Measurements from ENCODE around the gene RPS6KA5. TPM values are rescaled to one million over a fixed set of nuclear protein-coding genes. Genes with fewer than 3 reads are reported as not detected.
A peak's percentile ranks its signal among the peaks of the same experiment; 100 is the strongest.

Gene RPS6KA5
- total RNA-seq, 1 donor from 2014 or later: 11.3 TPM

GRCh38 chr14:90905531-90905930 is 154.9 kb downstream of the RPS6KA5 start:
- intact Hi-C loops (cut with DNase I): loop anchor here (10.0 kb wide), 1 partner anchor 379 kb away; no protein-coding TSS in a partner anchor
- TF ChIP-seq, protein P1, sequence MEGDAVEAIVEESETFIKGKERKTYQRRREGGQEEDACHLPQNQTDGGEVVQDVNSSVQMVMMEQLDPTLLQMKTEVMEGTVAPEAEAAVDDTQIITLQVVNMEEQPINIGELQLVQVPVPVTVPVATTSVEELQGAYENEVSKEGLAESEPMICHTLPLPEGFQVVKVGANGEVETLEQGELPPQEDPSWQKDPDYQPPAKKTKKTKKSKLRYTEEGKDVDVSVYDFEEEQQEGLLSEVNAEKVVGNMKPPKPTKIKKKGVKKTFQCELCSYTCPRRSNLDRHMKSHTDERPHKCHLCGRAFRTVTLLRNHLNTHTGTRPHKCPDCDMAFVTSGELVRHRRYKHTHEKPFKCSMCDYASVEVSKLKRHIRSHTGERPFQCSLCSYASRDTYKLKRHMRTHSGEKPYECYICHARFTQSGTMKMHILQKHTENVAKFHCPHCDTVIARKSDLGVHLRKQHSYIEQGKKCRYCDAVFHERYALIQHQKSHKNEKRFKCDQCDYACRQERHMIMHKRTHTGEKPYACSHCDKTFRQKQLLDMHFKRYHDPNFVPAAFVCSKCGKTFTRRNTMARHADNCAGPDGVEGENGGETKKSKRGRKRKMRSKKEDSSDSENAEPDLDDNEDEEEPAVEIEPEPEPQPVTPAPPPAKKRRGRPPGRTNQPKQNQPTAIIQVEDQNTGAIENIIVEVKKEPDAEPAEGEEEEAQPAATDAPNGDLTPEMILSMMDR (IDR thresholded peaks at IDR 0.05): no peak
- H3K4me1 ChIP-seq: no peaks in the 10 kb centered on the region
- H3K27me3 ChIP-seq (ENCODE audit: low read depth): no peaks in the 10 kb centered on the region
- H3K27ac ChIP-seq: no peak overlapping the region
- H3K4me3 ChIP-seq: no peak overlapping the region
- no peak for DNase-seq
- H3K9me3 ChIP-seq: no peaks in the 10 kb centered on the region
- no peak for ATAC-seq
- H3K36me3 ChIP-seq: no peaks in the 10 kb centered on the region

GRCh38 chr14:90903101-90903500 is 157.3 kb downstream of the RPS6KA5 start:
- Histone ChIP-seq H3K4me1 (no peaks in the 10 kb centered on the region), H3K27ac (no peak overlapping the region), H3K27me3 (ENCODE audit: low read depth) (no peaks in the 10 kb centered on the region), H3K4me3 (no peak overlapping the region), H3K9me3 (no peaks in the 10 kb centered on the region), H3K36me3 (peaks cover 18% of the 10 kb centered on the region)
- intact Hi-C loops (cut with DNase I): loop anchor here (10.0 kb wide), 1 partner anchor 382 kb away; no protein-coding TSS in a partner anchor
- no peak for DNase-seq
- peak; percentile 82 to 84 for ATAC-seq
- TF ChIP-seq, protein P1 (IDR thresholded peaks at IDR 0.05): peak; percentile 78

DNA sequence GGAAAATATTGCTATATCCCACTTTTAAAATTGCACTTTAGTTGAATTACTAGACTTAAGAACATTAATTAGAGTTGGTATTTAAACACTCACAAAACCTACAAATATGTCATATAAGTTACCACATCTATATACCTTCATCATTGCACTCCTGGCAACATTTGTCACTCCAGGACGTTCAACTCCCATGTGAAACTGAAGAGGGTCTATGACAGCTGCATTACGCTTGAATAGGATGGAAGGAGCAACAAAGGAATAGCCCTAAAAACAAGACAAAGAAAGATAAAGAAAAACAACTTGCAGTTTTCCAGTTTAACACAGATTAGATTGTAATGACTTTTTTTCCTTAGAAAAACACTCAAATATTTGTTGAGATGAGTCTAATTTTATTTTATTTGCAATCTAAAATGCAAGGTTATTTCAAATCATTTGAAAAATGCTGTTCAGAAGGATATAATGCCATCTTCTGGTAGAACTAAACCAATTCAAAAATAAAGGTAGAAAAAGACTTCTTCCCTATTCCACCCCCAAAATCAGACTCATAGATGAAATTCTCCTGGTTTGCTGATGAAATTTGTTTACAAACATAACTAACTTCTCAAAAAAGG is 159.9 kb downstream of the RPS6KA5 start:
- no peak for ATAC-seq
- Histone ChIP-seq H3K27me3 (ENCODE audit: low read depth) (no peaks in the 10 kb centered on the region), H3K36me3 (peaks cover 34% of the 10 kb centered on the region), H3K27ac (no peak overlapping the region), H3K9me3 (no peaks in the 10 kb centered on the region), H3K4me1 (no peaks in the 10 kb centered on the region), H3K4me3 (no peak overlapping the region)
- intact Hi-C loops (cut with DNase I): loop anchor here (10.0 kb wide), 1 partner anchor 384 kb away; no protein-coding TSS in a partner anchor
- TF ChIP-seq, protein P1 (IDR thresholded peaks at IDR 0.05): no peak
- DNase-seq: no peak

GRCh38 chr14:90897022-90897421 is 163.4 kb downstream of the RPS6KA5 start:
- H3K9me3 ChIP-seq: no peaks in the 10 kb centered on the region
- H3K27me3 ChIP-seq (ENCODE audit: low read depth): no peaks in the 10 kb centered on the region
- no peaks in the 10 kb centered on the region for H3K4me1 ChIP-seq
- DNase-seq (no peak), ATAC-seq (no peak)
- peaks cover 39% of the 10 kb centered on the region for H3K36me3 ChIP-seq
- intact Hi-C loops (cut with DNase I): no loop called here
- H3K27ac ChIP-seq: no peak overlapping the region
- H3K4me3 ChIP-seq: no peak overlapping the region
- TF ChIP-seq, protein P1 (IDR thresholded peaks at IDR 0.05): no peak

DNA sequence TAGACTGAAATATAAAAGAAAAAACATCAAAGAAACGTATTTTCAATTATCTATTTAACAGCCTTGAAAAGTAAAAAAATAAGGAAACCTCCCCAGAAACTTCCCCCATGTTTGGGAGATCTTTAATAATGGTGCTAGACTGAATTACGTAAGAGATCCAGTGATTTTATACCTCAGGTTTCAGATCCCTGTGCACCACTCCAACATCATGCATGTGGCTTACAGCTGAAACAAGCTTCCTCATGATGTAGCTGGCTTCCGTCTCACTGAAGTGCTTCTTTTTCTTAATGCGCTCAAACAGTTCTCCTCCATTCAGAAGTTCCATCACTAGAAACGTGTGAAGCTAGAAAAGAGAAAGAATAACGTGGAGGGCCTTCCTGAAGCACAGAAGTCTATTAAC is 166.2 kb downstream of the RPS6KA5 start:
- H3K4me1 ChIP-seq: no peaks in the 10 kb centered on the region
- no peak overlapping the region for H3K4me3 ChIP-seq
- intact Hi-C loops (cut with DNase I): no loop called here
- DNase-seq: no peak
- H3K27me3 ChIP-seq (ENCODE audit: low read depth): no peaks in the 10 kb centered on the region
- TF ChIP-seq, protein P1 (IDR thresholded peaks at IDR 0.05): no peak
- no peak overlapping the region for H3K27ac ChIP-seq
- no peaks in the 10 kb centered on the region for H3K9me3 ChIP-seq
- peaks cover 31% of the 10 kb centered on the region for H3K36me3 ChIP-seq
- ATAC-seq: no peak
